NCI-H526 treated with DMSO at 0.1 percent for 48 hours (cell line): ENCODE measurements around the gene CASP6.
"Not testable (repeated sequence)": the region's sequence is repeated elsewhere in the genome, so short reads cannot be mapped to it uniquely, and the experiment has no call there.

Experiments
- DNase-seq: peaks from one replicate; lab custom pipeline; 2025; lab: John Stamatoyannopoulos, UW

CASP6 gene

GRCh38 chr4:109719604-109720003 is 16.4 kb upstream of the CASP6 start:
- DNase-seq = no peak

GRCh38 chr4:109718759-109719158 is 15.5 kb upstream of the CASP6 start:
- DNase-seq = no peak

- no peak for DNase-seq
Observed at GRCh38 chr4:109713500-109713899, 10.3 kb upstream of the CASP6 start.

GRCh38 chr4:109708990-109709389 is 5.7 kb upstream of the CASP6 start:
- no peak for DNase-seq

GRCh38 chr4:109708435-109708834 is 5.2 kb upstream of the CASP6 start:
- DNase-seq = no peak

GRCh38 chr4:109703664-109704361 is 568 bp upstream of the CASP6 start:
- DNase-seq = no peak

- DNase-seq = peak; percentile 68
Observed at GRCh38 chr4:109701566-109702410, 1.5 kb downstream of the CASP6 start.

GRCh38 chr4:109699553-109700225 is 3.6 kb downstream of the CASP6 start:
- DNase-seq = no peak

- DNase-seq = no peak
Observed at GRCh38 chr4:109698656-109699055, 4.6 kb downstream of the CASP6 start.

- DNase-seq = no peak
Observed at GRCh38 chr4:109691411-109691920, 11.8 kb downstream of the CASP6 start.

GRCh38 chr4:109690690-109691410 is 12.4 kb downstream of the CASP6 start:
- no peak for DNase-seq

GRCh38 chr4:109684727-109685126 is 18.5 kb downstream of the CASP6 start:
- peak; percentile 98 for DNase-seq

GRCh38 chr4:109683621-109684253 is 19.5 kb downstream of the CASP6 start:
- no peak for DNase-seq

- DNase-seq = no peak
Observed at GRCh38 chr4:109682875-109683274, 20.4 kb downstream of the CASP6 start.

GRCh38 chr4:109678925-109679324 is 24.3 kb downstream of the CASP6 start:
- DNase-seq = not testable (repeated sequence)

- not testable (repeated sequence) for DNase-seq
Observed at GRCh38 chr4:109678472-109678871, 24.8 kb downstream of the CASP6 start.

- DNase-seq = no peak
Observed at GRCh38 chr4:109676886-109677285, 26.4 kb downstream of the CASP6 start.

GRCh38 chr4:109675843-109676242 is 27.4 kb downstream of the CASP6 start:
- DNase-seq = no peak

- no peak for DNase-seq
Observed at GRCh38 chr4:109675181-109675580, 28.1 kb downstream of the CASP6 start.

GRCh38 chr4:109673303-109673702 is 29.9 kb downstream of the CASP6 start:
- no peak for DNase-seq

GRCh38 chr4:109672169-109672930 is 30.9 kb downstream of the CASP6 start:
- DNase-seq = no peak
